ENCODE measurements around the gene EP400. TPM values are rescaled to one million over a fixed set of nuclear protein-coding genes. Genes with fewer than 3 reads are reported as not detected.

The EP400 gene
- total RNA-seq, 1 donor from 2014 or later: 85.8 TPM

DNA sequence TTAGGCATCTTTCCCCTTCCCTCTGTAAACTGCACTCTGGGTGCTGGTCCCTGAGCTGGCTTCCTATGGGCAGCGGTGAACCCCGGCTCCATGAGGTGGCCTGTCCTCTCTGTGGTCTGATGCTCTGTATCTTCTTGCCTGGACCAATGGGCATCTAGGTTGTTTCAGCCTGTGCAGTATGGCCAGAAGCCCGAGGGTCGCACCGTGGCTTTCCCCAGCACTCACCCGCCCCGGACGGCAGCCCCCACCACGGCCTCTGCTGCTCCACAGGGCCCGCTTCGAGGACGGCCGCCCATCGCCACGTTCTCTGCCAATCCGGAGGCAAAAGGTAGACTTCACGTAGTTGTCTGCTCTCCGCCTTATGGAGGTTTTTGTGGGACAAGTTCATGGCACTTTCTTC is 70.1 kb downstream of the EP400 start:
- TF ChIP-seq, protein P1, sequence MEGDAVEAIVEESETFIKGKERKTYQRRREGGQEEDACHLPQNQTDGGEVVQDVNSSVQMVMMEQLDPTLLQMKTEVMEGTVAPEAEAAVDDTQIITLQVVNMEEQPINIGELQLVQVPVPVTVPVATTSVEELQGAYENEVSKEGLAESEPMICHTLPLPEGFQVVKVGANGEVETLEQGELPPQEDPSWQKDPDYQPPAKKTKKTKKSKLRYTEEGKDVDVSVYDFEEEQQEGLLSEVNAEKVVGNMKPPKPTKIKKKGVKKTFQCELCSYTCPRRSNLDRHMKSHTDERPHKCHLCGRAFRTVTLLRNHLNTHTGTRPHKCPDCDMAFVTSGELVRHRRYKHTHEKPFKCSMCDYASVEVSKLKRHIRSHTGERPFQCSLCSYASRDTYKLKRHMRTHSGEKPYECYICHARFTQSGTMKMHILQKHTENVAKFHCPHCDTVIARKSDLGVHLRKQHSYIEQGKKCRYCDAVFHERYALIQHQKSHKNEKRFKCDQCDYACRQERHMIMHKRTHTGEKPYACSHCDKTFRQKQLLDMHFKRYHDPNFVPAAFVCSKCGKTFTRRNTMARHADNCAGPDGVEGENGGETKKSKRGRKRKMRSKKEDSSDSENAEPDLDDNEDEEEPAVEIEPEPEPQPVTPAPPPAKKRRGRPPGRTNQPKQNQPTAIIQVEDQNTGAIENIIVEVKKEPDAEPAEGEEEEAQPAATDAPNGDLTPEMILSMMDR (IDR thresholded peaks at IDR 0.05; ENCODE audit: partially characterized antibody, unreplicated experiment): no peak
- Mint-ChIP-seq H3K4me3 (ENCODE audit: unreplicated experiment) (no peak overlapping the region), H3K27me3 (ENCODE audit: unreplicated experiment) (peaks cover 8% of the 10 kb centered on the region), H3K27ac (ENCODE audit: unreplicated experiment) (no peak overlapping the region), H3K9me3 (ENCODE audit: unreplicated experiment) (peaks cover under 1% of the 10 kb centered on the region), H3K4me1 (ENCODE audit: low read depth, unreplicated experiment) (no peaks in the 10 kb centered on the region), H3K36me3 (ENCODE audit: unreplicated experiment) (no peaks in the 10 kb centered on the region)
- no peak for DNase-seq

DNA sequence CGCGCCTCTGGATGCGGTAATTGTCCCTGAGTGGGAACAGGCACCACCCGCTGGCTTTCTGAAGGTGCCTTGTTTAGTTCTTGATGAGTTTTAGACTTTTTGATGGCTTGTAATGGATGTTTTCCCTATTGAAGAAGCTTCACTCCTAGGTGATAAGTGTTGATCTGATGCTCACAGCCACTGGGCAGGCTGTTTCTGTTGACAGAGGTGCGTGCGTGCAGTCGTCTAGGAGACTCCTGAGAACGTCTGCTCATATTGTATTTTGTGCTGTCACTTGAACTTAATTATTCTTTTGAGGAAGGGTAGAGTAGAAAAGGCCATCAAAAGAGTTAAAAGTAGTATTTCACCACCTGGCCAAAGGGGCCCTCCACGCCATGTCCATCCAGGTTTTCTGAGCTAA is 70.5 kb downstream of the EP400 start:
- DNase-seq: no peak
- peaks cover 2% of the 10 kb centered on the region for H3K9me3 Mint-ChIP-seq (ENCODE audit: unreplicated experiment)
- TF ChIP-seq, protein P1 (IDR thresholded peaks at IDR 0.05; ENCODE audit: partially characterized antibody, unreplicated experiment): no peak
- no peak overlapping the region for H3K4me3 Mint-ChIP-seq (ENCODE audit: unreplicated experiment)
- H3K36me3 Mint-ChIP-seq (ENCODE audit: unreplicated experiment): no peaks in the 10 kb centered on the region
- no peak overlapping the region for H3K27ac Mint-ChIP-seq (ENCODE audit: unreplicated experiment)
- no peaks in the 10 kb centered on the region for H3K4me1 Mint-ChIP-seq (ENCODE audit: low read depth, unreplicated experiment)
- H3K27me3 Mint-ChIP-seq (ENCODE audit: unreplicated experiment): peaks cover 8% of the 10 kb centered on the region

DNA sequence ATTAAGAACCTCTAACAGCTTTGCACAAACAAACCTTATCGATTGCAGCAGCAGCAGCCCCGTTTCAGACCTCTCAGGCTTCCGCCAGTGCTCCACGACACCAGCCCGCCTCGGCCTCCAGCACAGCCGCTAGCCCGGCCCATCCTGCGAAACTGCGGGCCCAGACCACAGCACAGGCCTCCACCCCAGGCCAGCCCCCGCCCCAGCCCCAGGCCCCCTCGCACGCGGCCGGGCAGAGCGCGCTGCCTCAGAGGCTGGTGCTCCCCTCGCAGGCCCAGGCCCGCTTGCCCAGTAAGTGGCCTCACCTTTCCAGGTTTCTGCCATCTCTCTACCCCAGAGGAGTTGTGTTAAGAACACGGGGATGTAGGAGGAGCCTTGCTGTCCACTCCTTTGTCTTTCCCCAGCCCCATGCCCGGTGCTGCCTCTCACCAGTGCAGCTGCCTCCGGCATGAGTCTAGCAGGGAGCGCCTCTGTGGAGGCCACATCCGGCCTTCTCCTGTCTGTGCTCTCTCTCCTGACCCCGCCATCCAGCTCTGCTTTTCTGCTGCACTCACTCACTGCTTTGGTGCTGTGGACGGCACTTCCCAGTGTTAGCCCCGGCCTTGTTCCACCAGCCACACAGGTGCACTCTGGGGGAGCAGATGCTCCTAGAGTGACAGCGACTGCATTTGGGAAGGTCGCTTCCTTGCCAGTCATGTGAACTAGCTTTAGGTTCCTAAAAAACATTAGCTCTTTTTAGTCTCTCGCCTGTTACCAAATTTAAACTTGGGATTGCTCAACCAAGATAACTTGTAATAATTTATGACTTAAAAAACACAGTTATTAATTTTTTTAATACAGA is 71.5 kb downstream of the EP400 start:
- Mint-ChIP-seq H3K27me3 (ENCODE audit: unreplicated experiment) (peaks cover 5% of the 10 kb centered on the region), H3K36me3 (ENCODE audit: unreplicated experiment) (no peaks in the 10 kb centered on the region), H3K4me3 (ENCODE audit: unreplicated experiment) (no peak overlapping the region), H3K4me1 (ENCODE audit: low read depth, unreplicated experiment) (no peaks in the 10 kb centered on the region), H3K9me3 (ENCODE audit: unreplicated experiment) (peaks cover 3% of the 10 kb centered on the region), H3K27ac (ENCODE audit: unreplicated experiment) (no peak overlapping the region)
- DNase-seq: no peak
- TF ChIP-seq, protein P1 (IDR thresholded peaks at IDR 0.05; ENCODE audit: partially characterized antibody, unreplicated experiment): no peak

DNA sequence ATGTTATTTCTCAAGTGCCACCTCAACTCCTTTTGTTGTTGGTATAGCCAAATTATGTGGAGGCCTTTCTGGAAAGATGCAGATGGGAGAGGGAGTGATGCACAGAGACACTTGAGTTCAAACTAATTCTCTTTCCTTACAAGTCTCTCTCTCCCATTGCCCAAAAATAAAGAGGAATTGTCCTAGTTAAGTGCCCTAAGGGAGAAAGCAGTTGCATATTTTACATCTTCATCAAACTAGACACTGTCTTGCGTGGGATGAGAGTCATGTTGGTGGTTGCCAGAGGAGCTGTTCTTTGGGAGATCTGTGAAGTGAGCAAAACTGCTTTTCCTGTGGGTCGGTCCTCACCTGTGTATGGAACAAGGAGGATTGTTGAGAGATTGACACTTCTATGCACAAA is 72.2 kb downstream of the EP400 start:
- Mint-ChIP-seq H3K27ac (ENCODE audit: unreplicated experiment) (no peak overlapping the region), H3K4me3 (ENCODE audit: unreplicated experiment) (no peak overlapping the region), H3K27me3 (ENCODE audit: unreplicated experiment) (peaks cover 3% of the 10 kb centered on the region), H3K9me3 (ENCODE audit: unreplicated experiment) (peaks cover 3% of the 10 kb centered on the region), H3K4me1 (ENCODE audit: low read depth, unreplicated experiment) (no peaks in the 10 kb centered on the region), H3K36me3 (ENCODE audit: unreplicated experiment) (no peaks in the 10 kb centered on the region)
- TF ChIP-seq, protein P1 (IDR thresholded peaks at IDR 0.05; ENCODE audit: partially characterized antibody, unreplicated experiment): no peak
- no peak for DNase-seq

DNA sequence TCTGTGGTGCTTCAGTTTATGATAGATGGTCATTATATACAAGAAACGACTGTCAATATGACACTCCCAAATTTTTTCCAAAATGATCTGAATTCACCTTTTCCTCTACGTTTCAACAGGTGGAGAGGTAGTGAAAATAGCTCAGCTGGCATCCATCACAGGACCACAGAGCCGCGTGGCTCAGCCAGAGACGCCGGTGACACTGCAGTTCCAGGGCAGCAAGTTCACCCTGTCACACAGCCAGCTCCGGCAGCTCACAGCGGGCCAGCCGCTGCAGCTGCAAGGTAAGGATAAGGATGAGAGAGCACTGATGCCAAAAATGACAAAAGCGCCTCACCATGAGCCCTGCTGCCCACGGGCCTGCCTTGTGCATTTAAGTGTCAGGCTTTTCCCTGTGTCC is 73.9 kb downstream of the EP400 start:
- Mint-ChIP-seq H3K27me3 (ENCODE audit: unreplicated experiment) (peaks cover 3% of the 10 kb centered on the region), H3K9me3 (ENCODE audit: unreplicated experiment) (peaks cover 3% of the 10 kb centered on the region), H3K4me1 (ENCODE audit: low read depth, unreplicated experiment) (no peaks in the 10 kb centered on the region), H3K27ac (ENCODE audit: unreplicated experiment) (no peak overlapping the region), H3K36me3 (ENCODE audit: unreplicated experiment) (no peaks in the 10 kb centered on the region), H3K4me3 (ENCODE audit: unreplicated experiment) (no peak overlapping the region)
- DNase-seq: no peak
- TF ChIP-seq, protein P1 (IDR thresholded peaks at IDR 0.05; ENCODE audit: partially characterized antibody, unreplicated experiment): no peak
